HG03280 (cell line): Measurements from ENCODE around the gene ZP1.

Source experiments
- ATAC-seq: cut with Tn5 transposase; IDR thresholded peaks from one replicate; pipeline ENCODE4 v1.9.1; 2021; ENCODE audit warnings: mild to moderate bottlenecking, moderate library complexity; ENCODE audit not compliant: unreplicated experiment

The ZP1 gene

DNA sequence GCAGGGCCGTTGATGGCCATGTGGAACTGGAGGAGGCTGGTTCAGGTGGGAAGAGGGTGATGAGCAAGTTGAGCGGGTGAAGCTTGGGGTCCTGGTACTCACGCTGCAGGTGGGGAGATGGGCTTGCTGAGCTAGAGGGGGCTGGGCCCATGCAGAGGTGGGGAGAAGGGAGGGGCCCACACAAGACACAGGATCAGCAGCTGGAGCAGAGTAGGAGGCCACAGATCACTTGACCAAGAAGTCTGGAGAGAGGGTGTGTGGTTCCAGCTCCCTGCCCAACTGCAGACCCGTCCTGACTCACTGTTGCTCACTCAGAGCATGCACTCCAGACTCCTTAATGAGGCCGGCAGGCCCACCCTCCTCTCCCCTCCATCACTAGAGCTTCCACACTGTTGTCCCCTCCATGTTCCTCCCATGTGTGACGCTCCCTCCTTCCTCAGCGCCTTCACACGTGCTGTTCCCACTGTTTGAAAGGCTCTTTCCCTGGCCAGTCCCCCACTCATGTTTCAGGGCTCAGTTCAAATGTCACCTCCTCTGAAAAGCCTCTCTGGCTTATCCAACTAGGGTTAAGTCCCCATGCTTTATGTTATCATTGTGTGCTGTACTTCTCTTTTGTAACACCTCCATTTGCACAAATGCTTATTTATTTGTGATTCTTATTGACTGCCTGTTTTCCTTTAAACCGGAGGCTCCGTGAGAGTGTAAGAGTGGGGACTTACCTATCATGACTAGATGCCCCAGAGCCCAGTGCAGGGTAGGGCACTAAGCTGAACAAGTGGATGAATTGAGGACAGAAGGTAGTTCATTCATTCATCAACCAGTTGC lies 23.1 kb upstream of the ZP1 start:
- no peak for ATAC-seq

- no peak for ATAC-seq
Observed at GRCh38 chr11:60844870-60845221, 22.5 kb upstream of the ZP1 start.

GRCh38 chr11:60845338-60845737 lies 22.0 kb upstream of the ZP1 start:
- no peak for ATAC-seq

DNA sequence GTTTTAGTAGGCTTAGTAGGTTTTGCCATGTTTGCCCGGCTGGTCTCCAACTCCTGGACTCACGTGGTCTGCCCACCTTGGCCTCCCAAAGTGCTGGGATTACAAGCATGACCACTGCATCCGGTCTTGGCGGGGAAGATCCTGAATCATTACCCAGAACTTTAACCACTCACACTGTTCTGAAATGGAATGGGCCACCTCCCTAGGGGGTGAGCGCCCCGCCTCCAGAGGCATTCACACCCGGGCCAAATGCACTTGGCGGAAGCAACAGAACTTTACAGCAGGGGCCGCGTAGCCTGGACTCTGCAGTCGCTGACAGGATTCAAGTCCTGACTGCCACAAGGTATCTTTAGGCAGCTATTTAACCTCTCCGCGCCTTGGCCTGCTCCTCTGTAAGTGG lies 20.1 kb upstream of the ZP1 start:
- ATAC-seq: no peak

- no peak for ATAC-seq
Observed at GRCh38 chr11:60847896-60848295, 19.4 kb upstream of the ZP1 start.

DNA sequence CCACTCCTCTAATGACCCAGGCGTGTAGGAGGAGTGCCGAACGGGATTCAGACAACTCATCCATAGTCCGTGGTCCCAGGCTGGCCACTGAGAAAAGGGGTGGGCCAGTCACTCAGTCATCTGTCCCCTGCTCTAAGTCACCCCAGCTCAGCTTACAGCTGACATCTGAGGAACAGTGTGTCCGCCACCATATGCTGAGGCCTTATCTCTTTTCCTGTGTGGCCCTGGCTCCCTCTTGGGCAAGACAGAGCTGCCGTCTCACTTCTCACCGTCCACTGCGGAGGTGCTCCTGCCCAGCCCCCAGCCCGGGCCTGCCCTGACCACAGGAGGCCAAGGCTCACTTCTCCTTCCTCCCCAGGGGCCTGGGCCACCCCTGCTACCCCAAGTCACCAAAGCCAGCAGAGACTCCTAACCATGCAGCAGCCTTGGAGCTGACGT lies 18.6 kb upstream of the ZP1 start:
- ATAC-seq: no peak

DNA sequence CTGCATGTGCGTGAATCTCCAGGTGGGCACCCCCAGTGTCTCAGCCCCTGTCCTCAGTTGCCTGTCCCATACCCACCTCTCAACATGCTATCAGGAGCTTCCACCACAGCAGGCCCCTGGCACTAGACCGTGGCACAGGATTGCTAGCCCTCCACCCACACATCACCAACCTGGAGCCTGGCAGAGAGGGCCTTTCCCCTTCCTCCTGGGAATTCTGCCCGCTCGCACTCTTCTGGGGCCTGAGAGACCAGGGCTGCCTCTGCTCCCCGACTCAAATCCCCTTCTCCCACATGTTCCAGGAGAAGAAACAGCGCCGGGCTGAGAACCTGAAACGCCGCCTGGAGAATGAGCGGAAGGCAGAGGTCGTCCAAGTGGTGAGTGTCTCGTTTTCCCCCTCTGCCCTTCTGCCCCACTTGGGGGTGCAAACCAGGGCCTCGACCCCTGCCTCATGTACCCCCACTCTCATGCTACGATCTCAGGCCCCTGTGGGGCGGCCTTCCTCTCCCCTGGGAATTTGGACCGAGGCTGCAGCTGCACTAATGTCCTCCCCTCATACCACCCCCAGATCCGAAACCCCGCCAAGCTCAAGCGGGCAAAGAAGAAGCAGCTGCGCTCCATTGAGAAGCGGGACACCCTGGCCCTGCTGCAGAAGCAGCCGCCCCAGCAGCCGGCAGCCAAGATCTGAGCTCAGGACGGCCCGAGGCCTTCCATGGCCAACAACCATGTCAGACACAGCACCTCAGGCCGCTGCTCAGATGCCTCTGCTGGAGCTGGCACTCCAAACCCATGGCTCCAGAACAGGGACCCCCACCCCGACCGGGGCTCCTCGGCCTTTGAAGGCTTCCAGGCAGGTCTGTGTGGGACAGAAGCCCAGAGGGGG lies 17.5 kb upstream of the ZP1 start:
- no peak for ATAC-seq

GRCh38 chr11:60851327-60852104 lies 15.8 kb upstream of the ZP1 start:
- no peak for ATAC-seq

GRCh38 chr11:60852117-60852981 lies 15.0 kb upstream of the ZP1 start:
- ATAC-seq: no peak

GRCh38 chr11:60852982-60853950 lies 14.1 kb upstream of the ZP1 start:
- no peak for ATAC-seq

DNA sequence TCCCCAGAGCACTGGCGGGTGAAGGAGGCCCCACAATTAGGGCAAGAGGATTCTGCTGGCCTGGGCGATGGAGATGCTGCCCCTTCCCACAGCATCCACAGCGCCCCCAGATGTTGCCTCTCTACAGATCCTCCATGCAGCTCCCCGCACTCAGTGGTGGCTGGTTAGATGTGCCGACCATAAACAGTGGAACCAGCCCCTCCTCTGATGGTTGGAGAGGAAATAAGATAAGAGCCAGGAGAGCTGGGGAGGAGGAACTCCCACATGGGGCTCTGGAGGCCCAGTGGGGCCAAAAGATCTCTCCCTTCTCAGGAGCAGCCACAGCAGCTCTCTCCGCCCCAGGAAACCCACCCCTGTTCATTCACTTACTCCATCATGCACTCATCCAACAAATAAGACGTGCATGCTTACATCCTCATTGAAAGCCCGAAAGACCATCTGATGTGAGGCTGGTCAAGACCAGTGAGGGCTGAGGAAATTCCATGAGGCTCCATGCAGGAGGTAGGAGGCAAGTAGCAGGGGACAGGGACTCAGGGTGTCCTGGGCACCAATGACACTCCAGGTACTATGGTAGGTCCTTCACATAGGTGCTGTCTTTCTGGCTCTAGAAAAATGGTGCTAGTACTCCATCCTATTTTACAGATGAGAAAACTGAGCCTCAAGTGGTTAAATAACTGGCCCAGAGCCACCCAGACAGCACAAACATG lies 13.0 kb upstream of the ZP1 start:
- ATAC-seq: no peak

DNA sequence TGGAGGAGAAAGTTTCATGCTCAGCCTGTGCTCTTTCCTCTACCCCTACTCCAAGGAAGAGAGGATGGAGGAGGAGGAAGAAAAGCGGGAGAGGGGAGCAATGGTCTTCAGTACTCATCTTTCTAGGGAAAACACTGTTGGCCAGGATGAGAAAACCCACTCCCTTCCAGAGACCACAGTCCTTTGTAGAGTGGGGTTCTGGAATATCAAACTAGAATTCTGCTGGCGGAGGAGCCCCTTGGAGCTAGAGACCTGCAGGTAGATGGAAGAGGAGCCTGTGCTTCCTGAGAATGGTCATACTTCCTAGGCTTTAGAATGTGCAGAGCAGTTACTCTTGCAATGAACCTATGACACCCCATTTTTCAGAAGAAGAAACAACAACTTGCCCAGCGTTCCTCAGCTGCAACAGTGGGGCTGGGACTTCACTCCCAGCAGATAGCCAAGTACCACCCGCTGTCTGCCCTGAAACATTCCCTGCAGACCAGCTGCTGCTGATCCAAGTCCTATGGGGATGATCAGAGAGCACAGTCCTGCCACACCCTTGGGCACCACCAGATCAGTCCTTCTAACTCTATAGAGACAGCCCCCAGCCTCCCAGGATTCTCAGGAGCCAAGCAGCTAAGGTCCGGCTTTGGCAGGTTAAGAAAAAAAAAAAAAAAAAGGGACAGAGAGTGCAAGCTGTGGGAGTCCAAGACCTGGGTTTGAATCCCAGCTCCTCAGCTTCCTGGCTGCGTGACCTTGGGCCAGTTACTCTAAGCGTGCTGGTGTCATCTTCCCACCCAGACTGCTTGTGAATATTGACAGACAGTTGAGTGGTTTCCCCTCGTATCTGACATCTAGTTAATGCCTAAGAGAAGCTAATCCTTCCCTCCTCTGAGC lies 12.3 kb upstream of the ZP1 start:
- no peak for ATAC-seq

GRCh38 chr11:60855726-60856633 lies 11.4 kb upstream of the ZP1 start, which contains the start of gene PTGDR2:
TSS of gene PTGDR2 (minus strand) at chr11:60855950. CDS start at chr11:60853722, 2,228 bp downstream.
- ATAC-seq: no peak

DNA sequence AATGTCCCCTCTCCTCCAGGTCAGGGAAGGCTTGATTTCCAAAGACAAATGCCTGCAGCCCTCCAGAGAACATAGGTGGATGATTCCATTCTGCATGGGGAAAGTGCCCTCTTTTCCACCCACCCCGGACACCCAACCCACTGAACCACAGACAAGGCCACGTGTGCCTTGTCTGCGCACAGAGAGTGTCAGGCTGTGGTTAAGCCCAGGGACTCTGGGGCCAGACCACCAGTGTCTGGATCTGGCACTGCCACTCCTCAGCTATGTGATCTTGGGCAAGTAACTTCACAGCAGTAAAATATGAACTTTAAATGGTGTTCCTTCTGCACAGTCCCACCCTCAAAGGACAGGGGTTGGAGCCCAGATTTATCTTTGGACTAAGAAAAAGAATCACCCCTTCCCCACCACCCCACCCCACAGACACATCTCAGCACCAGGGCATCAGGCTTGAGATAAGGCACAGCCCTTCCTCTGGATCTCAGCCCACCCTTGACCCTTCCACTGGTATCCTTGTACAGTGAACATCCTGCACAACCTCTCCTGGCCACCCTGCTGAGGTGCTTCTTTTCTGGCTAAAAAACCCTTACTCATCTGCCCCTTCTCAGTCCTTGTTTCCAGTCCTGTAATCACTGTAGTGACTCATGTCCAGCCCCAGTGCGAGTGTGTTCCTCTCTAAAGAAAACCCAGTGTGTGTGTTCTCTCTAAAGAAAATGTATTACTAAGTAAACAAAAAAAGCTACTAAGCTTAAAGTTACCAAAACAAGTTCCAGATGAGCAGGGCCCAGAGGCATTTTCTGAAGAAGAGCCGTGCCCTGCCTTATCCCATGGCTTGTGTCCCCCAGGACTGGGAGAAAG lies 9.7 kb upstream of the ZP1 start:
- no peak for ATAC-seq

DNA sequence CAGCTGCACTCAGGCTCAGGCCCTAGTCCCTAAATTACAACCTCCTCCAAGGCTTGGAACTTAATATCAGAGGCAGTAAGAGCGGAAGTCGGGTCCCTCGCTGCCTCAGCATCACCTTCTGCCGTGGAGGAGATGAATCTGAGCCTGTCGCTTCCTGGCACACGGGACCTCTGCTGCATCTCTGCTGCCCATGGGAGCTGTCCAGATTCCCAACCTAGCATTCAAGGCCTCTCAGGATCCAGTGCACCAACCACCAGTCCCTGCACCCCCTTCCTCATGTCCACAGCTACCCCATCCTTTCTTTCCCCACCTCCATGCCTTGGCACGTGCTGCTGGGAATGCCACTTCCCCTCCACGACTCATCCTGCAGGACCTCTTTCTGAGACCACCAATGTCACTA lies 9.1 kb upstream of the ZP1 start:
- ATAC-seq: no peak
